HG03280 (cell line): ENCODE data around the gene PTP4A2.
A peak's percentile ranks its signal among the peaks of the same experiment; 100 is the strongest.
"Not testable (repeated sequence)": the region's sequence is repeated elsewhere in the genome, so short reads cannot be mapped to it uniquely, and the experiment has no call there.

Experiments used
- ATAC-seq: cut with Tn5 transposase; IDR thresholded peaks from one replicate; pipeline ENCODE4 v1.9.1; 2021; ENCODE audit warnings: mild to moderate bottlenecking, moderate library complexity; ENCODE audit not compliant: unreplicated experiment

Gene PTP4A2

GRCh38 chr1:31895474-31896198 lies 42.5 kb downstream of the PTP4A2 start:
- not testable (repeated sequence) for ATAC-seq

- peak; percentile 69 for ATAC-seq
These were observed 46.9 kb downstream of the PTP4A2 start for GRCh38 chr1:31891280-31891679.

GRCh38 chr1:31888291-31888690 lies 49.9 kb downstream of the PTP4A2 start:
- ATAC-seq: no peak

GRCh38 chr1:31886866-31887265 lies 51.3 kb downstream of the PTP4A2 start:
- no peak for ATAC-seq

GRCh38 chr1:31885851-31886250 lies 52.3 kb downstream of the PTP4A2 start:
- ATAC-seq: no peak

- no peak for ATAC-seq
These were observed 54.7 kb downstream of the PTP4A2 start for GRCh38 chr1:31883357-31883942.

GRCh38 chr1:31881688-31882000 lies 56.5 kb downstream of the PTP4A2 start:
- ATAC-seq: no peak

- peak; percentile 47 for ATAC-seq
These were observed 57.0 kb downstream of the PTP4A2 start for GRCh38 chr1:31880957-31881687.

- no peak for ATAC-seq
These were observed 58.1 kb downstream of the PTP4A2 start for GRCh38 chr1:31879981-31880608.

- no peak for ATAC-seq
These were observed 60.1 kb downstream of the PTP4A2 start for GRCh38 chr1:31878058-31878457.

- no peak for ATAC-seq
These were observed 60.6 kb downstream of the PTP4A2 start for GRCh38 chr1:31877544-31877943.

GRCh38 chr1:31875636-31876236 lies 62.4 kb downstream of the PTP4A2 start:
- ATAC-seq: no peak

GRCh38 chr1:31874942-31875341 lies 63.2 kb downstream of the PTP4A2 start:
- no peak for ATAC-seq

GRCh38 chr1:31872658-31873636 lies 65.2 kb downstream of the PTP4A2 start:
- ATAC-seq: no peak

- ATAC-seq: no peak
These were observed 66.5 kb downstream of the PTP4A2 start for GRCh38 chr1:31871703-31872102.

- ATAC-seq: no peak
These were observed 68.0 kb downstream of the PTP4A2 start for GRCh38 chr1:31870086-31870736.

GRCh38 chr1:31869449-31869848 lies 68.7 kb downstream of the PTP4A2 start:
- ATAC-seq: no peak

- no peak for ATAC-seq
These were observed 69.3 kb downstream of the PTP4A2 start for GRCh38 chr1:31868862-31869261.

GRCh38 chr1:31867546-31867945 lies 70.6 kb downstream of the PTP4A2 start:
- no peak for ATAC-seq
